Stomach (tissue), 4 donors: Measurements from ENCODE around the gene INPP4B.

ENCODE experiments used
- EP300 ChIP-seq: sonication (generic); formaldehyde crosslinking; IDR thresholded peaks from one replicate; pipeline ENCODE4 v1.6.1; 2017; ENCODE audit warnings: antibody characterized with exemption
- POLR2A ChIP-seq, 4 donors: fragments of 450-650 bp; IDR thresholded peaks; one replicate each; pipeline ENCODE4 v1.6.1; 2016; ENCODE audit warnings: antibody characterized with exemption in 4 of 4, control low read depth in 2 of 4, mild to moderate bottlenecking in 1 of 4, moderate library complexity in 1 of 4
- TF ChIP-seq, protein P1 (sequence below), 7 experiments: fragments of 450-650 bp in 4 of 7; fragments of 200-600 bp in 3 of 7; sonication (generic) in 3 of 7; IDR thresholded peaks; one replicate each; pipeline ENCODE4 v1.5.1; 2016 to 2019; ENCODE audit warnings: antibody characterized with exemption in 7 of 7, control low read depth in 2 of 7, mild to moderate bottlenecking in 1 of 7

DNA sequence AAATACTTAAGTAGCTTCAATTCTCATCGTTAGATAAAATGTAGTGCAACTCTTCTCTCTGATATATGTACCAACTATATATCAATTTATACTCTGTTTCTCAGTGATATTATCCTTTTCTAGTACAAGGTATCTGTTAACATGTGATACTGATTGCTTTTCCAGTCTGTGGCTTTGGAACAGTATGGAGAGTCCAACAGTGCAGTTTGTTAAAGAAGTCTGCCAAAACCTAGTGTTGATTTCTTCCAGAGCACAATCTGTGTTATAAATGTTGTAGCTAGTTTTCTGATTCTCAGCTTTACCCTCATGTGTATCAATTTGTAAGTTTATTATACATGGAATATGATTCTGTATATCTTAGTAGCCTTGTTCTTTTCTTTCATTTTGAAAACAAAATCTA, 744.7 kb downstream of the INPP4B start:
- TF ChIP-seq, protein P1, sequence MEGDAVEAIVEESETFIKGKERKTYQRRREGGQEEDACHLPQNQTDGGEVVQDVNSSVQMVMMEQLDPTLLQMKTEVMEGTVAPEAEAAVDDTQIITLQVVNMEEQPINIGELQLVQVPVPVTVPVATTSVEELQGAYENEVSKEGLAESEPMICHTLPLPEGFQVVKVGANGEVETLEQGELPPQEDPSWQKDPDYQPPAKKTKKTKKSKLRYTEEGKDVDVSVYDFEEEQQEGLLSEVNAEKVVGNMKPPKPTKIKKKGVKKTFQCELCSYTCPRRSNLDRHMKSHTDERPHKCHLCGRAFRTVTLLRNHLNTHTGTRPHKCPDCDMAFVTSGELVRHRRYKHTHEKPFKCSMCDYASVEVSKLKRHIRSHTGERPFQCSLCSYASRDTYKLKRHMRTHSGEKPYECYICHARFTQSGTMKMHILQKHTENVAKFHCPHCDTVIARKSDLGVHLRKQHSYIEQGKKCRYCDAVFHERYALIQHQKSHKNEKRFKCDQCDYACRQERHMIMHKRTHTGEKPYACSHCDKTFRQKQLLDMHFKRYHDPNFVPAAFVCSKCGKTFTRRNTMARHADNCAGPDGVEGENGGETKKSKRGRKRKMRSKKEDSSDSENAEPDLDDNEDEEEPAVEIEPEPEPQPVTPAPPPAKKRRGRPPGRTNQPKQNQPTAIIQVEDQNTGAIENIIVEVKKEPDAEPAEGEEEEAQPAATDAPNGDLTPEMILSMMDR (IDR thresholded peaks at IDR 0.05): no peak
- TF ChIP-seq EP300: no peak
- TF ChIP-seq POLR2A (IDR thresholded peaks at IDR 0.05): no peak
